OCI-M2 (cell line): Measurements from ENCODE around the gene AEN.
"Not testable (repeated sequence)": the region's sequence is repeated elsewhere in the genome, so short reads cannot be mapped to it uniquely, and the experiment has no call there.

Experiments used
- DNase-seq: peaks from one replicate; lab custom pipeline; 2025; ENCODE audit not compliant: unreplicated experiment; lab: John Stamatoyannopoulos, UW

AEN gene

GRCh38 chr15:88630798-88631463, 9.8 kb downstream of the AEN start:
- no peak for DNase-seq

DNA sequence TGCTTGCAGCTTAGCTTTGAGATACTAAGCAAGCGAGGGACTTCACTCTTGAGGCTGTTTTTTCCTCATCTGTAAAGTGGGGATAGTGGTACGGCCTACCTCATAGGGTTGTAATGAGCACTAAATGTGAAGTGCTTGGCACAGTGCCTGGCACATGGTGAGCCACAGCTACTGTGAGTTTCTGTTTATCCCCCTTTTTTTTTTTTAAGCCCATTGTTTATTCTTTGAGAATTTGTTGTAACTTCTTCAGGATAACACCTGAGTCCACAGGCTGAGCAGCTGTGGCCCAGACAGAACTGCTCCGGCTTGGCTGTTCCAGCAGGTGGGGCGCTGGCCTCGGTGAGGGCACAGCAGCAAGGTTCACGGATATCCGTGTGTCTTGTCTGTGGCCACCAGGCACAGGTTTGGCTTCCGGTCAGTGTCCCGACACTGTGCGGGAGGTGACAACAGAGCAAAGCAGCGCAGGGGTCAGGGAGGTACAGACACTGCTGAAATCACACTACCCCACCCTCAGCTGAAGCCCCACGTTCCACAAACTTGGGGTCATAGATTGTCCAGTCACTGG, 10.4 kb downstream of the AEN start:
- no peak for DNase-seq

DNA sequence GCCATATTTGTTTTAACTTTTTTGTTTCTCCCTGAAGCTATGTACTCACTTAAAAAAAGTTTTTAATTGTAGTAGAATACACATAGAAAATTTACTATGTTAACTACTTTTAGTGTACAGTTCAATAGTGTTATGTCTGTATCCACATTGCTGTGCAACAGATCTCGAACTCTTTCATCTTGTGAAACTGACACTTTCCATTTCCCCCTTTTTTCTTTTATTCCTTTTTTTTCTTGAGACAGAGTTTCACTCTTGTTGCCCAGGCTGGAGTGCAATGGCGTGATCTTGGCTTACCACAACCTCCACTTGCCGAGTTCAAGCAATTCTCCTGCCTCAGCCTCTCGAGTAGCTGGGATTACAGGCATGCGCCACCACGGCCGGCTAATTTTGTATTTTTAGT, 11.7 kb downstream of the AEN start:
- DNase-seq: not testable (repeated sequence)

DNA sequence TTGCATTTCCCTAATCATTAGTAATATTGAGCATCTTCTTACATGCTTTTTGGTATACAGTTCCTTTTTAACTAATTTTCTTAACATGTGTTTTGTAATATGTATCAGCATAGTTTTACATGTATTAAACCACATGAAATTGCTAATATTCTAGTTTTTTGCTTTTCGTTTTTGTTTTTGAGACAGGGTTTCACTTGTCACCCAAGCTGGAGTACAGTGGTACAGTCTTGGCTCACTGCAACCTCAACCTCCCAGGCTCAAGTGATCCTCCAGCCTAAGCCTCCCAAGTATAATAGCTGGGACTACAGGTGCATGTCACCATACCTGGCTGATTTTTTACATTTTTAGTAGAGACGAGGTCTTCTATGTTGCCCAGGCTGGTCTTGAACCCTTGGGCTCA, 13.3 kb downstream of the AEN start:
- DNase-seq: no peak

DNA sequence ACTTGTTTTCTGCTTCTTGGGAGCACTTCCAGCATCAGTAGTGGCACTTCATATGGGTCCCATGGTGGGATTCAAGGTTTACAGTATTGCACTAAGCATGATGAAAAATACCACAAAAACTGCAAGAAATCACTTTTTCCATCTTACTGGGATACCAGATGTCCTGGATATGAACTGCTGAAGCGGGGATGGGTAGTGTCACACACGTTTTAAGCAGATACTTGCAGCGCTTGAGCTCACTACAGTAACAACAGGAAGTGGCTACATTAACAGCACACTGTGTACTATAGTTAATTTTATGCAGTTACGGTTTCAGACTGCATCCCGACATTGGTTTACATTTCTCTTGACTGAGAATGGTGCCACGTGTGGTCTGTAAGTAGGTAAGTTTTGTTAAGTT, 14.2 kb downstream of the AEN start:
- DNase-seq: no peak

DNA sequence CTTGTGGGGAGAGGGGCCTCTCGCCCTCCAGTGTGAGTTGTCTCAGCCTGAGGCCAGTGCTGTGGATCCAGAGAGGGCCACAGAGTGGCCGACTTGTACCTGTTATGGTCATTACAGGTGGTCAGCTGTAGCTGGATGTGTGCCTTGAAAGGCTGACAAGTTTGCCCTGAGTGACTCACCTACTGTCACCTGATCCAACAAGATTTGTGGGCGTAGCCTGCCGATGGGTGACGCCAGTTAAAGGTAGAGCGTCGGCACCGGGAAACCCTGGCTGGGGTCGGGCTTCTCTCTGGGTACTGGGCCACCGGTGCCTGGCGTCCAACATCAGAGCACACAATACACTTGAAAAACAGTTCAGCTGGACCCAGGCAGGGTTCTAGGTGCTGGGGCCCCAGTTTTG, 14.9 kb downstream of the AEN start:
- DNase-seq: no peak

DNA sequence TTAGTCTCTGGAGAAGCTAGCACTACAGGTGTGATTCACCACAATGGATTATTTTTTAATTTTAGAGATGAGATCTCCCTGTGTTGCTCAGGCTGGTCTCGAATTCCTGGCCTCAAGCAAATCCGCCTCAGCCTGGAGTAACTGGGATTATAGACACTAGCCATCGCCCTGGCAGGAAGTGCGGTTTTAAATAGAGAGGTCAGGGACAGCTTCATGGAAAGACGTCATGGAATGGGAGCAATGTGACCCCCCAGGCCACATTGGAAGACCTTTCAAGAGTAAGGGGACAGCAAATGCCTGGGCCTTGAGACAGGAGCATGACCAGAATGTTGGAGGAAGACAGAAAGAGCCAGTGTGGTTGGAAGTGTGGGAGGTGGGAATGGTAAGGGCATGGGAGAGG, 15.5 kb downstream of the AEN start:
- DNase-seq: no peak

- DNase-seq: no peak
These were observed 16.3 kb downstream of the AEN start for GRCh38 chr15:88637436-88637835.

- no peak for DNase-seq
These were observed 16.9 kb downstream of the AEN start for GRCh38 chr15:88637841-88638625.

DNA sequence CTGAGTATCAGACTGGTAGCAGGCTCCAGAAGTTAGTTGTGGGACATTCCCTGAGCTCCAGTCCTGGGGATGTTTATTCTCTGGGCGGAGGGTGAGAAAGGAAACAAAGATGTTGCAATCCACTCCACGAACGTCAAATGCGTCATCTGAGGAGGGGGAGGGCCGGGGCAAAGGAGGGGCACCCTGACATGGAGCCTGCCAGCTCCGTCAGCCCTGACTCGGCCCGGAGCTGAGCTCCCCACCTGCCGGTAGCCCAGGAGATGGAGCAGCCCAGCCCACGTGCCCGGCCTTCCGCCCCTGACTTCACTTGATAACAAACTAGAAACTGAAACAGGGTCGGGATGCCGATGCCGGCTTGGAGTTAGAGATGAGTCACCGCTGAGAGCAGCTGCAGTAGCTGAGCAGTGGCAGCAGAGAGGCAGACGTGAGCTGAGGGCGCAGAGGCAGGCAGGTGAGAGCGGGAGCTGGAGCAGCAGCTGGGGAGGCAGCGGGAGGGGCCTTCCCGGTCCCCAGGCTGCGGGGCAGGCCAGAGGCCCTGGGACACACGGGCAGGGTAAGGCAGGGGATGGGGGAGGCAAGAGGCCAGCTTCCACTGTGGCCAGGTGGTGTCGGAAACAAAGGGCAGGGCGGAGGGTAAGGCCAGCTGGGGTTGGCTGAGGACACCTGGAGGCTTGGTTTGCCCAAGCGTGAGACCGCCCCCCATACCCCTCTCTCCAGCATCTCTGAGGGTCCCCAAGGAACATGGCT, 17.7 kb downstream of the AEN start, which contains the start of gene ISG20:
ISG20 (plus strand) TSS at position 391 of the 747 bp plus-strand sequence; CDS start at position 742, 351 bp downstream.
- peak; percentile 22 for DNase-seq

GRCh38 chr15:88641959-88642452, 20.9 kb downstream of the AEN start:
- no peak for DNase-seq

DNA sequence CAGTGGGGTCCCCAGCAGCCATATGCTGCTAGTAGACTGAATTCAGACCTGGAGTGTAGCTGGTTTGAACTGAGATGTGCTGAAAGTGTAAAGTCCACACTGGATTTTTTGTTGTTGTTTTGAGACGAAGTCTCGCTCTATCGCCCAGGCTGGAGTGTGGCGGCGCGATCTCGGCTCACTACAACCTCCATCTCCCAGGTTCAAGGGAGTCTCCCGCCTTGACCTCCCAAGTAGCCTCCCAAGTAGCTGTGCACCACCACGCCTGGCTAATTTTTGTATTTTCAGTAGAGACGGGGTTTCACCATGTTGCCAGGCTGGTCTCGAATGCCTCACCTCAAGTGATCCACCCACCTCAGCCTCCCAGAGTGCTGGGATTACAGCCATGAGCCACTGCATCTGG, 21.4 kb downstream of the AEN start:
- not testable (repeated sequence) for DNase-seq

GRCh38 chr15:88644741-88645140, 23.6 kb downstream of the AEN start:
- DNase-seq: no peak

- DNase-seq: no peak
These were observed 24.3 kb downstream of the AEN start for GRCh38 chr15:88645171-88646087.

GRCh38 chr15:88646088-88646405, 24.9 kb downstream of the AEN start:
- no peak for DNase-seq

DNA sequence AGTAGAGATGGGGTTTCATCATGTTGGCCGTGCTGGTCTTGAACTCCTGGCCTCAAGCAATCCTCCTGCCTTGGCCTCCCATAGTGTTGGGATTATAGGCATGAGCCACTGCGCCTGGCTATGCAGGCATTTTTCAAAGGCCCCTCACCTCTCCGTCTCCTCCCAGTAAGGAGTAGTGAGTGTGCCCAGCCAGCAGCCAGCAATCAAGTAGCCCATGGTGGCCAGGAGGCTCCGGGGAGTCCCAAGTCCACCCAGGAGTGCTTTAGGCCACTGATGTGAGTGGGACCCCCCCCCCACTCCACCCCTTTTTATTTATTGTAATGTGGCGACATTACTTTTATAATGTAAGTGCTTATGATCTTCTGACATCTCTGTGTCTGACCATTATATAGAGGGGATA, 25.8 kb downstream of the AEN start:
- DNase-seq: no peak

DNA sequence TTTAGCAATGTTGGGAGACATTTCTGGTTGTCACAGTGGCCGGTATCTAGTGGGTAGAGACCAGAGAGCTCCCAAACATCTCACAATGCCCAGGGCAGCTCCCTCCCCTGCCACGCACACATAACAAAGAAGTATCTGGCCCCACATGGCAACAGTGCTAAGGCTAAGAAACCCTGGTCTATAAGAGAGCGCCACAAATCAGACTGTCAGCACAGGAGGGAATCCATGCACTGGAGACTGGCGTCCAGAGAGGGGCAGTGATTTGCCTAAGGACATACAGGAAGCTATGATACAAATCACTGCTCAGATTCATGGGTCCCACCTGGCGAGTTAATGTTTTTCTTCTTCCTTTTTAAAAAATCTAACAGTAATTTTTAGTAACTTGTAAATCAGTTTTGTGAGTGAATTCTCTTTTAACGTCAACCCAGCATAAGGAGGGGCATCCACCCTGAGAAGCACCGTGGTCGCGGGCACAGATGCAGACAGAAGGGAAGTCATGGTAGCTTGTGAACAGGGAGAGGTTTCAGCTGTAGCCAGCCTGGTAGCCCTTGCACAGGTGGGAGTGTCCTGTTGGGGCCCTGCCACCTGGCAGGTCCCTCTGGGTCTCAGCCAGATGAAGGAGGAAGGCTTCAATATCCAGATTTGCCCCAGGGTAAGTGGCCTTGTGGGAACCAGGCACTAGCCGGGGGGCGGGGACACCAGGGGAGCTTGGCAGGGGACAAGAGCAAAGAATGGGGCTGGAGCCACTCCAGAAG, 26.4 kb downstream of the AEN start:
- no peak for DNase-seq

GRCh38 chr15:88648357-88649214, 27.4 kb downstream of the AEN start:
- no peak for DNase-seq

DNA sequence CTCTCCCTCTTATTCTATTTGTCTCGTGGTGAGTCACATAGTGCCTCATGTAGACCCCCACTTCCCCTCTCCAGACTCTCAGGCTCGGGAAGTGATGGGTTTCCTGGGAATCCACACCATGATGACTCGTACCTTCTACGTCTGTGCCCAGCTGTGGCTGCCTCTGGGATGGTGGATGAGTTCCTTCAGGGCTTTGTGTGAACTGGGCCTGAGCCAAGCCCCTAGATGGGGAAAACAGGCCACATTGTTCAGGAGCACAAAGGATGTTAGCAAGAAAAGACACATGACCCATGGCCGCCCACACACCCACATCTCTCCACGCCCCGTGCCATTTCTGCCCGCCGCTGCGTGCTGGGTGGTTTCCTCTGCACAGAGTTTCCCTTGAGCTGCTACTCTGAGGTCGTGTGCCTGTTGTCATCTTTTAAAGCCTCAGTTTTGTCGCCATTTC, 28.2 kb downstream of the AEN start:
- DNase-seq: no peak
